Gastroesophageal sphincter (tissue), 4 donors: ENCODE results near the gene IARS2. TPM values are rescaled to one million over a fixed set of nuclear protein-coding genes. Genes with fewer than 3 reads are reported as not detected.

ENCODE experiments used
- ATAC-seq: fragments of 150-250 bp; one replicate; pipeline ENCODE4 v1.9.1; 2016; ENCODE audit warnings: mild to moderate bottlenecking, moderate library complexity
- H3K27ac ChIP-seq, 4 donors: fragments of 200-600 bp; sonication (generic) in 3 of 4; 1 replicate in 3 of 4; 2 replicates in 1 of 4; pipeline ENCODE4 v1.5.1; 2016 to 2019
- H3K27me3 ChIP-seq: fragments of 200-600 bp; sonication (generic); one replicate; pipeline ENCODE4 v1.5.1; 2019
- H3K36me3 ChIP-seq, 2 donors: fragments of 200-600 bp; sonication (generic); one replicate each; pipeline ENCODE4 v1.5.1; 2019; ENCODE audit warnings: control low read depth in 1 of 2
- H3K4me1 ChIP-seq, 3 donors: fragments of 200-600 bp; sonication (generic); 1 replicate in 2 of 3; 2 replicates in 1 of 3; pipeline ENCODE4 v1.5.1; 2016 to 2019; ENCODE audit warnings: control low read depth in 2 of 3
- H3K4me3 ChIP-seq, 2 donors: fragments of 200-600 bp; sonication (generic); one replicate each; pipeline ENCODE4 v1.5.1; 2019; ENCODE audit warnings: mild to moderate bottlenecking in 1 of 2, moderate library complexity in 1 of 2
- H3K9me3 ChIP-seq, 3 donors: fragments of 200-600 bp; sonication (generic); one replicate each; pipeline ENCODE4 v1.5.1; 2017 to 2019; ENCODE audit warnings: control low read depth in 2 of 3
- EP300 ChIP-seq: sonication (generic); formaldehyde crosslinking; IDR thresholded peaks from one replicate; pipeline ENCODE4 v1.6.1; 2017; ENCODE audit warnings: antibody characterized with exemption, mild to moderate bottlenecking
- POLR2A ChIP-seq, 2 donors: fragments of 450-650 bp; IDR thresholded peaks; one replicate each; pipeline ENCODE4 v1.6.1; 2017; ENCODE audit warnings: antibody characterized with exemption in 2 of 2, mild to moderate bottlenecking in 2 of 2, moderate library complexity in 1 of 2
- POLR2AphosphoS5 ChIP-seq: sonication (generic); formaldehyde crosslinking; IDR thresholded peaks from one replicate; pipeline ENCODE4 v1.6.1; 2017; ENCODE audit warnings: antibody characterized with exemption
- WGBS, 2 donors: methylation state at CpG; one replicate each; pipeline ENCODE4 v1.1.5; 2018; ENCODE audit warnings: low coverage in 1 of 2; 5-methylcytosine and 5-hydroxymethylcytosine counted together
- total RNA-seq, 4 donors: library from RNA; depleted of rRNA; stranded (reverse); fragments of >200 nt; gene quantifications; one replicate each; pipeline ENCODE4 v1.1.0, GENCODE V29; 2016
- TF ChIP-seq, protein P1 (sequence below), 4 experiments: fragments of 200-600 bp in 2 of 4; fragments of 450-650 bp in 2 of 4; sonication (generic) in 1 of 4; IDR thresholded peaks; one replicate each; pipeline ENCODE4 v1.5.1; 2017 to 2019; ENCODE audit warnings: antibody characterized with exemption in 4 of 4, mild to moderate bottlenecking in 2 of 4, moderate library complexity in 2 of 4

Gene IARS2
- total RNA-seq, 4 donors from 2014 or later: 48.9 to 89.7 (median 72.6) TPM

DNA sequence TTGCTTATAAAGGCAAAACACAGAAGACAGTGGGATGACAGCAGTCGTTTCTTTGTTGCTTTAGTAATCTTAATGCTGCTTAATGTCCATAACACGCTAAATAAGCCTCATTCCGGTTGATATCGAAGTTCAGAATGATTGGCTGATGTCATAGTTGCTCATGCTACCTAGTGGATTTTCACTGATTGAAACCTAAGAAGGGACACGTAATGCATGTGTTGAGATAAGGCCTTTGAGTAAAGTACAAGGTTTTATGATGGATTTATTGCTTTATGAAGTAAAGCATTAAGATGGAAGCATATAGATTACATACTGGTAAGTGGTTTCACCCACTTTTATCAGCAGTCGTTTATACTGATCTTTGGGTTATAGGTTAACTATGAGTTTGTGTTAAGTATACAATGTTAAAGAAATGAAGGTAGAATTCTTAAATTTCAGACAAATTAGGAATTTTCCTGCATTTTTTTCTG is 25.1 kb downstream of the IARS2 start:
- Histone ChIP-seq H3K4me3 (no peak overlapping the region), H3K9me3 (no peaks in the 10 kb centered on the region), H3K27me3 (no peaks in the 10 kb centered on the region), H3K36me3 (peaks cover 0 to 36% of the 10 kb centered on the region in 2 donors), H3K4me1 (peaks cover 0 to 8% (median 3%) of the 10 kb centered on the region in 3 donors), H3K27ac (no peak overlapping the region)
- no peak for TF ChIP-seq EP300
- TF ChIP-seq POLR2AphosphoS5: no peak
- TF ChIP-seq POLR2A (IDR thresholded peaks at IDR 0.05): no peak
- TF ChIP-seq, protein P1, sequence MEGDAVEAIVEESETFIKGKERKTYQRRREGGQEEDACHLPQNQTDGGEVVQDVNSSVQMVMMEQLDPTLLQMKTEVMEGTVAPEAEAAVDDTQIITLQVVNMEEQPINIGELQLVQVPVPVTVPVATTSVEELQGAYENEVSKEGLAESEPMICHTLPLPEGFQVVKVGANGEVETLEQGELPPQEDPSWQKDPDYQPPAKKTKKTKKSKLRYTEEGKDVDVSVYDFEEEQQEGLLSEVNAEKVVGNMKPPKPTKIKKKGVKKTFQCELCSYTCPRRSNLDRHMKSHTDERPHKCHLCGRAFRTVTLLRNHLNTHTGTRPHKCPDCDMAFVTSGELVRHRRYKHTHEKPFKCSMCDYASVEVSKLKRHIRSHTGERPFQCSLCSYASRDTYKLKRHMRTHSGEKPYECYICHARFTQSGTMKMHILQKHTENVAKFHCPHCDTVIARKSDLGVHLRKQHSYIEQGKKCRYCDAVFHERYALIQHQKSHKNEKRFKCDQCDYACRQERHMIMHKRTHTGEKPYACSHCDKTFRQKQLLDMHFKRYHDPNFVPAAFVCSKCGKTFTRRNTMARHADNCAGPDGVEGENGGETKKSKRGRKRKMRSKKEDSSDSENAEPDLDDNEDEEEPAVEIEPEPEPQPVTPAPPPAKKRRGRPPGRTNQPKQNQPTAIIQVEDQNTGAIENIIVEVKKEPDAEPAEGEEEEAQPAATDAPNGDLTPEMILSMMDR (IDR thresholded peaks at IDR 0.05): no peak
- WGBS, 2 donors: 53 to 67% methylated on average over 6 of the region's 6 CpGs
- ATAC-seq: no peak

DNA sequence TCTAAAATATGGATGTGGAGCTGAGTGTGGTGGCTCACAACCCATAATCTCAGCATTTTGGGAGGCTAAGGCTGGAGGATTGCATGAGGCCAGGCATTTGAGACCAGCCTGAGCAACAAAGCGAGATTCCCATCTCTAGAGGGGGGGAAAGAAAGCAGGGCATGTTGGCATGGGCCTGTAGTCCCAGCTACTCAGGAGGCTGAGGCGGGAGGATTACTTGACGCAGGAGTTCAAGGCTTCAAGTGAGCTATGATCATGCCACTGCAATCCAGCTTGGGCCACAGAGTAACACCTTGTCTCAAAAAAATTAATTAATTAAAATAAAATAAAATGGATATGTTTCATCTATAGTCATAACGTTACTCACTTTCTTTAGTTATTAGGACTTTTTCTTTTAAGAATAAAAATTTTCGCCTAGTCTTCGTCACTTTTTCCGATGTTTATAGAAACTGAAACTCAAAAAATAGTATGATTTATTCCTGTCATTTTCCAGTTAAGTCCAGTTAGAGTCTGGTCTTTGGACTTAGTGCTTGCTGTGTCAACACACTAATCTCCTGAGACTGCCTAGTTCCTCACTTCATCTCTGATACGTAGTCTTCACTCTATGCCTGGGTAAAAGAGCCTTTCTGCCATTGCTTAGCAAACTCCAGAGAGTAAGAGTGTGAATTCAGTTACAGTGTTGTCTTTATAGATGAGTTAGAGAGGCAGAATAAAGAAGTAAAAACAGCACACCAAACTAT is 28.0 kb downstream of the IARS2 start:
- peaks cover 0 to 24% of the 10 kb centered on the region in 2 donors for H3K36me3 ChIP-seq
- no peaks in the 10 kb centered on the region for H3K9me3 ChIP-seq
- peaks cover 0 to 8% (median 3%) of the 10 kb centered on the region in 3 donors for H3K4me1 ChIP-seq
- H3K27me3 ChIP-seq: no peaks in the 10 kb centered on the region
- H3K4me3 ChIP-seq: no peak overlapping the region
- 70 to 80% methylated on average over 5 to 8 of the region's 8 CpGs for WGBS, 2 donors
- H3K27ac ChIP-seq: no peak overlapping the region
- no peak for ATAC-seq
- TF ChIP-seq EP300: no peak
- TF ChIP-seq, protein P1 (IDR thresholded peaks at IDR 0.05): no peak
- no peak for TF ChIP-seq POLR2A (IDR thresholded peaks at IDR 0.05)
- TF ChIP-seq POLR2AphosphoS5: no peak

DNA sequence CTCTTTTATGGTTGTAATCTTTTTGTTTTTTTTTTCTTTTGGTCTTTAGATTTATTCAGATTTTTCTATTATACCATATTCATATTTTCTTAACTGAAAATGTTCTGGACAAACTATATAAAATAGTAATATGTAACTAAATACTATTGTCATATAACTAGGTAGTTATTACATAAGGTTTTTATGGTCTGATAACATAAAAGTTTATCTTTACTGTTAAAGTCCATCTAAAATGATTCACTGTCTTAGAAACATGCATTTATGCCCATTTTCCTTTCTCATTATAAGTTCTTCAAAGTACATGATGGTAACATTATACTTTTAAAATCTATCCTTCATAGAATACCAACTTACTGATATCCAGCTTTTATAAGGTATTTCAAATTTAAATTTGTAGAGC is 29.1 kb downstream of the IARS2 start:
- Histone ChIP-seq H3K4me3 (no peak overlapping the region), H3K4me1 (peaks cover 0 to 8% (median 3%) of the 10 kb centered on the region in 3 donors), H3K9me3 (no peaks in the 10 kb centered on the region), H3K27me3 (no peaks in the 10 kb centered on the region), H3K36me3 (peaks cover 0 to 29% of the 10 kb centered on the region in 2 donors), H3K27ac (no peak overlapping the region)
- no peak for TF ChIP-seq POLR2AphosphoS5
- TF ChIP-seq POLR2A (IDR thresholded peaks at IDR 0.05): no peak
- ATAC-seq: no peak

DNA sequence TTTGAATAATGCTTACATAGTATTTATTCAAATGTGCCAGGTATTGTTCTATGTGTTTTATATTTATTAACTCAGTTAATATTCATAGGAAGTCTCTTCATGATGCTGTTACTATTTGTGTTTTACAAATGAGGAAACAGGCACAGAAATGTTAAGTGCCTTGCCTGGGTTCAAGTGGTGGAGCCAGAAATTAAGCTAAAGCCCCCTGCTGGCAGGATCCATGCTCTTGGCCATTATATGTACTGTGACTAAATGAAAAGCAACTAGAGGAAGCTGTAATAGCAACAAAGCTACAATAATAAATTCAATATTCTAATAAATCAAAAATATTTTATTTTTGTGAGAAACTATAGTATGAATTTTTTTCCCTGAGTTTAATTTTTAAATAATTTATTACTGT is 30.0 kb downstream of the IARS2 start:
- no peak for ATAC-seq
- Histone ChIP-seq H3K27ac (no peak overlapping the region), H3K9me3 (no peaks in the 10 kb centered on the region), H3K4me1 (peaks cover 0 to 2% (median 2%) of the 10 kb centered on the region in 3 donors), H3K36me3 (peaks cover 0 to 37% of the 10 kb centered on the region in 2 donors), H3K4me3 (no peak overlapping the region), H3K27me3 (no peaks in the 10 kb centered on the region)
- no peak for TF ChIP-seq EP300
- TF ChIP-seq POLR2A (IDR thresholded peaks at IDR 0.05): no peak
- TF ChIP-seq, protein P1 (IDR thresholded peaks at IDR 0.05): no peak
- no peak for TF ChIP-seq POLR2AphosphoS5

DNA sequence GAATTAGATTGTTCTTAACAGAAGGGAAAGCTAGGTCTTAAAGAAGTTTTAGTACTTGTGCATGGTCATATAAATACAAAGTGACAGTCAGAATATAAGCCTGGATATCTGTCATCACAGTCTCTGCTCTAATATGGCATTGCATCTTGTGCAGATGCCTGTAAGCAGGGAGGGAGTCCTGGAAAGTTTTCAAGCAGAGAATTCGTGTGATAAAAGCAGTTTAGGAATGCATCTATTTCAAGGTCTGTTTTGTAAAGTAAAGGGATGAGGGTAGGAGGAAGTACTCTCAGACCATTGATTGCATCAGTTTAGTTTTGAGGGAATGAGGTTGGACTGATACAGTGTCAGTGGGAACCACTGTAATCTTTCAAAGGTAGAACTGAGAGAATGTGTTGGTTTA is 30.6 kb downstream of the IARS2 start:
- no peaks in the 10 kb centered on the region for H3K4me1 ChIP-seq
- no peaks in the 10 kb centered on the region for H3K9me3 ChIP-seq
- H3K4me3 ChIP-seq: no peak overlapping the region
- no peaks in the 10 kb centered on the region for H3K27me3 ChIP-seq
- TF ChIP-seq POLR2A (IDR thresholded peaks at IDR 0.05) (no peak), EP300 (no peak), POLR2AphosphoS5 (no peak)
- TF ChIP-seq, protein P1 (IDR thresholded peaks at IDR 0.05): no peak
- no peak for ATAC-seq
- H3K27ac ChIP-seq: no peak overlapping the region
- 13 to 14% methylated on average over 1 of the region's 1 CpG for WGBS, 2 donors
- peaks cover 0 to 43% of the 10 kb centered on the region in 2 donors for H3K36me3 ChIP-seq
